AG10803 (cell line): ENCODE results near the gene RHOT2.

Experiments used
- DNase-seq: peaks from one replicate; pipeline ENCODE4 v3.0.0; 2010; ENCODE audit warnings: low read depth
- H3K4me3 ChIP-seq: 2 replicates; pipeline ENCODE4 v1.5.1; 2011; ENCODE audit warnings: mild to moderate bottlenecking, low read length, control low read depth
- TF ChIP-seq, protein P1 (sequence below): conservative IDR thresholded peaks from 2 replicates; pipeline ENCODE4 v1.5.1; 2011; ENCODE audit warnings: mild to moderate bottlenecking, low read length, control low read depth, inconsistent platforms

The RHOT2 gene

DNA sequence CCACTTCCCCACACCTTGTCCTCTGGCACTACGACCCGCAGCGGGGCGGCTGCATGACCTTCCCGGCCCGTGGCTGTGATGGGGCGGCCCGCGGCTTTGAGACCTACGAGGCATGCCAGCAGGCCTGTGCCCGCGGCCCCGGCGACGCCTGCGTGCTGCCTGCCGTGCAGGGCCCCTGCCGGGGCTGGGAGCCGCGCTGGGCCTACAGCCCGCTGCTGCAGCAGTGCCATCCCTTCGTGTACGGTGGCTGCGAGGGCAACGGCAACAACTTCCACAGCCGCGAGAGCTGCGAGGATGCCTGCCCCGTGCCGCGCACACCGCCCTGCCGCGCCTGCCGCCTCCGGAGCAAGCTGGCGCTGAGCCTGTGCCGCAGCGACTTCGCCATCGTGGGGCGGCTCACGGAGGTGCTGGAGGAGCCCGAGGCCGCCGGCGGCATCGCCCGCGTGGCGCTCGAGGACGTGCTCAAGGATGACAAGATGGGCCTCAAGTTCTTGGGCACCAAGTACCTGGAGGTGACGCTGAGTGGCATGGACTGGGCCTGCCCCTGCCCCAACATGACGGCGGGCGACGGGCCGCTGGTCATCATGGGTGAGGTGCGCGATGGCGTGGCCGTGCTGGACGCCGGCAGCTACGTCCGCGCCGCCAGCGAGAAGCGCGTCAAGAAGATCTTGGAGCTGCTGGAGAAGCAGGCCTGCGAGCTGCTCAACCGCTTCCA is 34.4 kb upstream of the RHOT2 start:
- H3K4me3 ChIP-seq, result no peak overlapping the region
- TF ChIP-seq, protein P1, sequence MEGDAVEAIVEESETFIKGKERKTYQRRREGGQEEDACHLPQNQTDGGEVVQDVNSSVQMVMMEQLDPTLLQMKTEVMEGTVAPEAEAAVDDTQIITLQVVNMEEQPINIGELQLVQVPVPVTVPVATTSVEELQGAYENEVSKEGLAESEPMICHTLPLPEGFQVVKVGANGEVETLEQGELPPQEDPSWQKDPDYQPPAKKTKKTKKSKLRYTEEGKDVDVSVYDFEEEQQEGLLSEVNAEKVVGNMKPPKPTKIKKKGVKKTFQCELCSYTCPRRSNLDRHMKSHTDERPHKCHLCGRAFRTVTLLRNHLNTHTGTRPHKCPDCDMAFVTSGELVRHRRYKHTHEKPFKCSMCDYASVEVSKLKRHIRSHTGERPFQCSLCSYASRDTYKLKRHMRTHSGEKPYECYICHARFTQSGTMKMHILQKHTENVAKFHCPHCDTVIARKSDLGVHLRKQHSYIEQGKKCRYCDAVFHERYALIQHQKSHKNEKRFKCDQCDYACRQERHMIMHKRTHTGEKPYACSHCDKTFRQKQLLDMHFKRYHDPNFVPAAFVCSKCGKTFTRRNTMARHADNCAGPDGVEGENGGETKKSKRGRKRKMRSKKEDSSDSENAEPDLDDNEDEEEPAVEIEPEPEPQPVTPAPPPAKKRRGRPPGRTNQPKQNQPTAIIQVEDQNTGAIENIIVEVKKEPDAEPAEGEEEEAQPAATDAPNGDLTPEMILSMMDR, result no peak
- no peak for DNase-seq

DNA sequence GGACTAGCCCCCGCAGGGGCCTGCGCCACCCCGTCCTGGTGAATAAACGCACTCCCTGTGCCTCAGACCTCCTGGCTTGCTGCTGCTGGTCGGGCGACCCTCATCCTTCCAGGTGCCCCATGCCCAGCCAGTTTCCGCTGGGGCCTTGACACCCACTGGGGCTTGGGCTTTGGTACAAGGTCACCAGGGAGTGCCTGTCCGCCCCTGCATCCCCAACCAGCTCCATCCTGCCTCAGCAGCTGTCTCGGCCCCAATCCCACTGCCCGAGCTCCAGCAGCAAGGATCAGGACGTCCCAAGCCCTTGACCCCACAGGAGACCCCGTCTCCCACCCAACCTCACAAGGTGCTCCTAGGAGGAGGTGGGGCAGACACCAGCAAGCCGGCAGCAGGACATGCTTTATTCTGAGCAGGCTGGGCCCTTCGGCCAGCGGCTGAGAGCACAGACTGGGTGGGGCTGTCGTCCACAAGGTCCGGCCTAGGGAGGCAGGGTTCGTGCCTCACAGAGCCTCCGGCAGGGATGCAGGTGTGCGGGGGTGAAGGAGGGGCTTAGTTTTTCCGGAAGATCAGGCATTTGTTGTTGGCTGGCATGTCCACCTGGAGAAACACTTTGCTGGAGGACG is 33.8 kb upstream of the RHOT2 start:
- TF ChIP-seq, protein P1, result no peak
- no peak overlapping the region for H3K4me3 ChIP-seq
- DNase-seq, result no peak

DNA sequence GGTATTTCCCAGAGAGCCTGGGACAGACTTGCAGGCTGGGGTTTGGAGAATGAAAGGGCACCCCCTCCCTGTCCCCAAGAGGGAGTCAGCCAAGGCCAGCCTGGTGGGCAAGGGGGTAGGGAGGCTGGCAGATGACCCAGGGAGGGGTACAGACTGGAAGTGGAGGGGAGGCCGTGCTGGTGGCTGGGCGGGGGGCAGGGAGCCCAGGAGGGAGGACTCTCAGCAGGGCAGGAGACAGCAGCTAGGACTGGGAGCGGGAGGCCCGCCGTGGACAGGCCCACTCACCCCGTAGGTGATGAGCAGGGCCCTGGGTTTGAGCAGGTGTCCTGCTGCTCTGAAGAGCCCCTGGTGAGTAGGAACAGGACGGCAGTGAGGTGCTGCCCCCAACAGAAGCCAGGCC is 32.9 kb upstream of the RHOT2 start:
- DNase-seq, result no peak
- H3K4me3 ChIP-seq, result peak overlapping the region; percentile 85
- TF ChIP-seq, protein P1, result no peak

DNA sequence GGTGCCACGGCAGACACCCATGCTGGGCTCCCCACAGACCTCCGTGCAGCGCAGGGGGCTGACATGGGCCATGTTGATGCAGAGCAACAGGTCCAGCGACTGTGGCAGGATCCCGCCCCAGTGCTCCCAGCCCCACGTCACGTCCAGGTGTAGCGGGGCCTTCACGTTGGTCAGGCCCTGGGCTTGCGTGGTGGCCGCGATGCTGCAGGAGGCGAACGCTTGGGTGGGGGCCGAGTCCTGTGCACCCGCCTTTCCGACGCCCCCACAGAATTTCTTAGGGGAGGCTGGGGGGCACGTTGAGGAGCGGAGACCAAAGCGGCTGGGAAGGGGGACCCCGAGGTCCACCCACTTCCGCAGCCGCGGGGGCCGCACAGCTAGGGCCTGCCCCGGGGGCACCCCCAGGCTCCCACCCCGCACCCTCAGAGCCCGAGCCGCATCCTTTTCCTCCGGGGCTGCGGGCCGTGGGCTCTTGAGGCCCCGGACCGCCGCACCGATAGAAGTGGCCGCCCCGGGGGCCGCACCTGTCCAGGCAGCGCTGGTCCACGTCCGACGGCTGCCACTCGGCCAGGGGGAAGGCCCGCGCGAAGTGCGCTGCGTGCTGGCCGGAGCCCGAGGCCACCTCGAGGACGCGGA is 32.2 kb upstream of the RHOT2 start:
- H3K4me3 ChIP-seq, result peak overlapping the region; percentile 85
- no peak for DNase-seq
- TF ChIP-seq, protein P1, result no peak

DNA sequence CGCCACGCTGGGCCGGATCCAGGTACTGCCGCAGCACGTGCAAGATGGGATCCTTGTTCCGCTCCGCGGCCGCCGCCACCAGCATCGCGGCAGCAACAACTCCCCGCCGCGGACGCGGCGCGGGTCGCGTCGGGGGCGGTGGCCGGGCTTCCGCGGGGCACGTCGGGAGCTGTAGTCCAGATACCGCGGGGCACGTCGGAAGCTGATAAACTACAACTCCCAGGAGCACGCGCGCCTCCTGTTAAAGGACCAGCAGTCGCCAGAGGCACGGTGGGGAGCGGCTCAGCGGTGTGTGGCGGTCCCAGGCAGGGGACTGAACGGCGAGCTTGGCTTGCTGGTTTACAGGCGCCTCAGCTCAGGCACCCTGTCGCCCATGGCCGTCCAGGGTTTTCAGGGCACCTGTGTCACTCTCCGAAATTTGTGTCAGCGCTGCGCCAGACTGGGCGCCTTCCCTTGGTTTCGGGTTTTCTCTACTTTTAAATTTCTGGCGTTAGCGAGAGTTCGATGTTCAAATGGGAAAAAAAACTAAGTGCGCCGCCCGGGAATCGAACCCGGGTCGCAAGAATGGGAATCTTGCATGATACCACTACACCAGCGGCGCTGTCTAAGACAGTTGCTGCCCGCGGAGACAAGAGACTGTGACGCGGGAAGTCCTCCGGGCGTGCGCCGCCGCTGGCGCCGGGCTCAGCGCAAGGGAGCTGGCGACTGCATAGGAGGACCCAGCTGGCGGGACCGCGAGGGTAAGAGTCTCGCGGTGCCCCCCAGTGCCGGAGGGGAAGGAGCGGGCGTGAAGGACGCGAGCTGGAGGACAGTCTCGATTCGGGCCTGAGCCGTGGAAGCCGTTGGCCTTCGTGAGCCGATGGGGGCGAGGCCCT is 31.5 kb upstream of the RHOT2 start, which contains the start of gene METTL26:
METTL26 (minus strand) TSS at position 100 of the 875 bp plus-strand sequence; CDS start at position 85, 15 bp downstream.
- TF ChIP-seq, protein P1, result no peak
- DNase-seq, result peak; percentile 92
- peak within 1 kb of the TSS; percentile 85 for H3K4me3 ChIP-seq

DNA sequence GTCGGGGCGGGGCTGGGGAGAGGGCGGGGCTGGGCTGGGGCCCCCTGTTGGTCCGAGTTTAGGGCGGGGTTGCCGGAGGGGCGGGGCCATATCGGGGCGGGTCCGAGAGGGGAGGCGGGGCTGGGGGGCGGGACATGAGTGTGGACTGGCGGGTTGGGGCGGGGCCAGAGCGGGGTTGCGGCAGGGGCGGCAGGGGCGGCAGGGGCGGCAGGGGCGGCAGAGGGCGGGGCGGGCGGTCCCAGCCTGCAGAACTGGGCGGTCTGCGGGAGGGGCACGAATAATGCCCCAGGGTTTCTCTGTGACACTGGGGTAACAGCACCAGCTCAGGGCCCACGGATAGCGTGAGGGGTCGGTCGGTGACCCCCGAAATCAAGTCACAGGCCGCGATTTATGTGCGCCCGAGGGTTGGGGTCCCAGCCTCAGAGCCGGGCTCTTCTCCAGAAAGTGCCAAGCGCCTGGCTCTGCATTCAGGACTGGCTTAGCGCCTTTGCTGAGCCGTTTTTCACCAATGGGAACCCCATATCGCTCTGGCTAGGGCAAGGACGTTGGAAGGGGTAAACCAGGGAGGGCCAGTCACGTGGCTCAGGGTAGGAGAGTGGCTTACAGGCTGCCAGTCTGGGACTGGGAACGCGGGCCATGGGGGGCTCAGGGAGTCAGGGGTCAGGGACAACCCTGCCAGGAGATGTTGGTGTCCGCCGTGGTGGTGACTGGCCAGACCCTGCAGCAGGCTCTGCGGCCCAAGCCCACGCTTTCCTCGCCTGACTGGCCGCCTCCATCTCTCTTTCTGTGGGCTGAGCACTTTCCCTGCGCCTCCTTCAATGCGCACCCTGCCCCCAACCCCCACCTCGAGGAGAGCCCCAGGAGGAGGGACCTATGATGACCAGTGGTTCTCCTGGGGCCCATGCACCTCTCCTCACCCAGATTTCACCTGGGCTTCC is 30.6 kb upstream of the RHOT2 start:
- H3K4me3 ChIP-seq, result peak overlapping the region; percentile 85
- peak; percentile 86 for DNase-seq
- TF ChIP-seq, protein P1, result no peak
